K562 (cell line): Measurements from ENCODE around the gene PITRM1. TPM values are rescaled to one million over a fixed set of nuclear protein-coding genes. Genes with fewer than 3 reads are reported as not detected.

Experiments used
- ATAC-seq: fragments of 200-7000 bp; cut with Tn5 transposase; 3 replicates; pipeline ENCODE4 v1.9.1; 2020; ENCODE audit warnings: moderate library complexity
- BruUV-seq: library from RNA; stranded (reverse); fragments of 400-500 nt; replicated peaks from 2 replicates; lab custom pipeline; 2021; lab: Mats Ljungman, UMichigan
- CTCF ChIA-PET: fragments of 300-600 bp; formaldehyde crosslinking; extraction: SDS; loops from one replicate; lab custom pipeline; 2021; ENCODE audit warnings: low intra/inter-chr PET ratio; lab: Yijun Ruan, JAX
- POLR2A ChIA-PET: fragments of 300-600, 350-650 bp; sonication (Branson Sonifier 250); formaldehyde crosslinking; extraction: SDS; loops from one replicate; lab custom pipeline; 2021; ENCODE audit warnings: antibody characterized with exemption, inconsistent platforms; lab: Yijun Ruan, JAX
- DNase-seq, 4 experiments: peaks; one replicate each; pipeline versions ENCODE4 v3.0.0 to v3.0.0-alpha.2; 2011 to 2018; ENCODE audit warnings: low spot score in 3 of 4, mixed read lengths in 3 of 4; ENCODE audit errors: extremely low read depth in 1 of 4
- FAIRE-seq: peaks from 2 replicates; lab custom pipeline; 2011; peaks lifted over from hg19 to GRCh38; lab: Jason Lieb, UNC
- H2AFZ ChIP-seq: 2 replicates; pipeline ENCODE4 v1.6.0; 2011; ENCODE audit warnings: low read depth, low read length, control low read depth, inconsistent platforms
- H3K27ac ChIP-seq: fragments of 200-600 bp; 3 replicates; pipeline ENCODE4 v1.8.0; 2011; ENCODE audit warnings: low read depth, mild to moderate bottlenecking, control low read depth, inconsistent platforms, low read length, moderate library complexity, mixed read lengths; ENCODE audit errors: extremely low read depth
- H3K27me3 ChIP-seq, 2 experiments: fragments of 300-600 bp in 1 of 2; 2 replicates in 1 of 2; 3 replicates in 1 of 2; pipeline versions ENCODE4 v1.6.0 to v1.8.0; 2011; ENCODE audit warnings: inconsistent platforms in 2 of 2, low read length in 2 of 2, mild to moderate bottlenecking in 1 of 2, mixed read lengths in 1 of 2, moderate library complexity in 1 of 2; ENCODE audit not compliant: control insufficient read depth in 2 of 2, insufficient read depth in 2 of 2
- H3K36me3 ChIP-seq: fragments of 300-600 bp; 3 replicates; pipeline ENCODE4 v1.8.0; 2011; ENCODE audit warnings: mild to moderate bottlenecking, low read length, inconsistent platforms; ENCODE audit not compliant: control insufficient read depth, insufficient read depth
- H3K4me1 ChIP-seq, 2 experiments: fragments of 200-600 bp in 1 of 2; replicated peaks in 1 of 2; 2 replicates in 1 of 2; 3 replicates in 1 of 2; pipeline versions ENCODE4 v1.5.1 to v1.8.0; 2011; ENCODE audit warnings: inconsistent platforms in 2 of 2, low read length in 2 of 2, mild to moderate bottlenecking in 1 of 2, mixed read lengths in 1 of 2, moderate library complexity in 1 of 2; ENCODE audit not compliant: control insufficient read depth in 2 of 2, insufficient read depth in 2 of 2
- H3K4me2 ChIP-seq: 2 replicates; pipeline ENCODE4 v1.6.1; 2011; ENCODE audit warnings: low read length, control low read depth, inconsistent platforms, mixed read lengths; ENCODE audit not compliant: insufficient read depth
- H3K4me3 ChIP-seq: fragments of 200-600 bp; sonication (generic), shearing (Covaris generic); 2 replicates; pipeline ENCODE4 v1.5.1; 2016; ENCODE audit warnings: control low read depth, inconsistent platforms
- H3K79me2 ChIP-seq: fragments of 200-600 bp; 3 replicates; pipeline ENCODE4 v1.8.0; 2011; ENCODE audit warnings: low read length, inconsistent platforms; ENCODE audit not compliant: control insufficient read depth, insufficient read depth
- H3K9ac ChIP-seq, 2 experiments: 2 replicates each; pipeline versions ENCODE4 v1.6.0 to v1.6.1; 2011; ENCODE audit warnings: low read depth in 2 of 2, low read length in 2 of 2, control low read depth in 1 of 2, inconsistent platforms in 1 of 2, mild to moderate bottlenecking in 1 of 2, mixed read lengths in 1 of 2; ENCODE audit not compliant: insufficient read depth in 1 of 2
- H3K9me1 ChIP-seq: one replicate; pipeline ENCODE4 v1.6.0; 2011; ENCODE audit warnings: inconsistent platforms, mild to moderate bottlenecking, low read length, moderate library complexity; ENCODE audit not compliant: control insufficient read depth, insufficient read depth
- H3K9me3 ChIP-seq: replicated peaks from 2 replicates; pipeline ENCODE4 v1.5.1; 2011; ENCODE audit warnings: low read depth, low read length, inconsistent platforms; ENCODE audit not compliant: control insufficient read depth, insufficient read depth
- H4K20me1 ChIP-seq: replicated peaks from 2 replicates; pipeline ENCODE4 v1.6.1; 2011; ENCODE audit warnings: low read length, inconsistent platforms, mixed read lengths; ENCODE audit not compliant: control insufficient read depth, insufficient read depth
- HEY1 ChIP-seq: fragments of 250-450 bp; sonication (Bioruptor Pico); IDR thresholded peaks from 2 replicates; pipeline ENCODE4 v1.5.0; 2020; ENCODE audit warnings: mild to moderate bottlenecking, moderate library complexity, borderline replicate concordance
- IFI16 ChIP-seq: fragments of 250-450 bp; sonication (Bioruptor Pico); IDR thresholded peaks from 2 replicates; pipeline ENCODE4 v2.1.2; 2022; ENCODE audit warnings: mild to moderate bottlenecking, inconsistent platforms
- MYBL2 ChIP-seq, 2 experiments: fragments of 450-650 bp in 1 of 2; sonication (generic) in 1 of 2; formaldehyde crosslinking in 1 of 2; IDR thresholded peaks; 2 replicates each; pipeline versions ENCODE4 v1.6.1 to v1.8.1; 2017 to 2022; ENCODE audit warnings: borderline replicate concordance in 1 of 2, inconsistent platforms in 1 of 2, low read depth in 1 of 2, mild to moderate bottlenecking in 1 of 2, missing genetic modification reagents in 1 of 2, moderate library complexity in 1 of 2
- PCBP2 ChIP-seq: fragments of 200-400 bp; formaldehyde crosslinking; IDR thresholded peaks from 2 replicates; pipeline ENCODE4 v1.6.1; 2018; ENCODE audit warnings: low read length, low read depth, mild to moderate bottlenecking, moderate library complexity; ENCODE audit not compliant: poor library complexity, severe bottlenecking
- RB1 ChIP-seq: fragments of 450-650 bp; IDR thresholded peaks from 2 replicates; pipeline ENCODE4 v1.6.1; 2017; ENCODE audit warnings: low read depth, mild to moderate bottlenecking
- SMARCB1 ChIP-seq: IDR thresholded peaks from 2 replicates; pipeline ENCODE4 v1.6.1; 2011; ENCODE audit warnings: improper control_type of control experiment, low read depth; ENCODE audit not compliant: insufficient read length
- SRSF1 ChIP-seq: fragments of 200-400 bp; formaldehyde crosslinking; IDR thresholded peaks from 2 replicates; pipeline ENCODE4 v1.6.1; 2017; ENCODE audit warnings: mild to moderate bottlenecking, low read depth, low read length, moderate library complexity
- TRIM25 ChIP-seq: fragments of 450-650 bp; IDR thresholded peaks from 2 replicates; pipeline ENCODE4 v1.7.0; 2016; ENCODE audit warnings: borderline replicate concordance
- ZBED1 ChIP-seq: IDR thresholded peaks from 2 replicates; pipeline ENCODE4 v1.6.1; 2014
- ZNF253 ChIP-seq: fragments of 250-450 bp; sonication (Bioruptor Pico); conservative IDR thresholded peaks from 2 replicates; pipeline ENCODE4 v1.6.1; 2021; ENCODE audit warnings: mild to moderate bottlenecking
- ZNF668 ChIP-seq: fragments of 250-450 bp; sonication (Bioruptor Pico); IDR thresholded peaks from 2 replicates; pipeline ENCODE4 v1.8.0; 2022; ENCODE audit warnings: mild to moderate bottlenecking, inconsistent platforms
- WGBS: fragments of 100-300 bp; shearing (Covaris generic); methylation state at CpG from one replicate; pipeline ENCODE4 v1.1.6; 2016; ENCODE audit warnings: low coverage, mixed read lengths; ENCODE audit not compliant: insufficient coverage; ENCODE audit errors: missing lambda C conversion rate; 5-methylcytosine and 5-hydroxymethylcytosine counted together
- in situ Hi-C: fragments of 300-500 bp; cut with MboI; formaldehyde crosslinking; loops from 4 replicates; pipeline ENCODE4 v1.15.0; 2018; ENCODE audit warnings: inconsistent platforms, mixed read lengths
- intact Hi-C: fragments of 100-400 bp; cut with micrococcal nuclease; formaldehyde crosslinking; loops from 2 replicates; pipeline ENCODE4 v1.14.2; 2022
- polyA plus RNA-seq, 8 experiments: library from polyadenylated mRNA; depleted of rRNA in 4 of 8; stranded (reverse) in 5 of 8; unstranded in 3 of 8; fragments of >200 nt; fragmentation: Nextera tagmentation in 2 of 8; fragmentation: Illumina TruSeq in 1 of 8; extraction: Ambion mirVana in 2 of 8; extraction: Trizol in 1 of 8; gene quantifications; 2 replicates each; pipeline versions ENCODE4 v1.2.1 to v1.2.3, GENCODE V29; 2011 to 2014; ENCODE audit warnings: inconsistent platforms in 1 of 8, missing spikeins in 1 of 8
- total RNA-seq, 7 experiments: library from RNA; depleted of rRNA in 6 of 7; stranded (reverse); fragments of >200 nt in 6 of 7; fragmentation: Illumina TruSeq in 2 of 7; extraction: Trizol in 2 of 7; gene quantifications; 2 replicates each; pipeline versions ENCODE4 v1.2.1 to v1.2.3, GENCODE V29; 2011 to 2021; ENCODE audit warnings: low replicate concordance in 1 of 7

PITRM1 gene
- total and polyA plus RNA-seq, 9 of the 15 experiments (the other 6 are each of a cell fraction or from before 2014, with no cell fraction given), result 21.1 to 70.4 (median 39.7) TPM

- Histone ChIP-seq H2AFZ (no peak overlapping the region), H3K36me3 (no peaks in the 10 kb centered on the region), H3K4me3 (no peak overlapping the region), H3K9me1 (no peaks in the 10 kb centered on the region), H3K79me2 (no peaks in the 10 kb centered on the region), H3K27ac (no peak overlapping the region), H3K27me3 (peaks cover 34 to 61% of the 10 kb centered on the region in 2 experiments), H3K9ac (no peak overlapping the region), H3K4me2 (no peak overlapping the region), H3K9me3 (no peaks in the 10 kb centered on the region), H4K20me1 (peaks cover 8% of the 10 kb centered on the region; the same call in 1 of the 2 replicates), H3K4me1 (peaks cover 0 to 8% of the 10 kb centered on the region in 2 experiments; a peak in 3 of 5 replicates)
- WGBS, result 1% methylated on average over 7 of the region's 8 CpGs
- in situ Hi-C loops (loop anchor here (25.0 kb wide), 1 partner anchor 1561 kb away; no protein-coding TSS in a partner anchor), intact Hi-C loops (no loop called here)
- DNase-seq (no peak), FAIRE-seq (no peak), ATAC-seq (no peak)
- BruUV-seq, result no TSS peak
- CTCF ChIA-PET, result no interaction called here
- POLR2A ChIA-PET, result no interaction called here
- TF ChIP-seq ZNF668, result no peak
Observed at GRCh38 chr10:3201796-3202195, 29.2 kb upstream of the PITRM1 start.

- peaks cover 0 to 8% of the 10 kb centered on the region in 2 experiments; a peak in 2 of 5 replicates for H3K4me1 ChIP-seq
- no peak overlapping the region for H3K27ac ChIP-seq
- DNase-seq, result no peak
- in situ Hi-C loops, result no loop called here
- H3K27me3 ChIP-seq, result peaks cover 38 to 69% of the 10 kb centered on the region in 2 experiments
- TF ChIP-seq IFI16 (CRISPR knock-in tag) (no peak), HEY1 (CRISPR knock-in tag) (no peak), SMARCB1 (no peak), MYBL2 (IDR thresholded peaks at IDR 0.05; ENCODE audit: low read depth) (no peak), MYBL2 (CRISPR knock-in tag; IDR thresholded peaks at IDR 0.05; ENCODE audit: borderline replicate concordance) (no peak), RB1 (no peak), SRSF1 (no peak), ZNF253 (CRISPR knock-in tag) (no peak), PCBP2 (no peak), TRIM25 (no peak), ZBED1 (no peak)
- TF ChIP-seq, all 486 proteins: peak for 0
- FAIRE-seq (no peak), ATAC-seq (no peak)
- H3K9ac ChIP-seq, result no peak overlapping the region; a peak in 1 of 4 replicates
- no peak overlapping the region for H3K4me3 ChIP-seq
- H4K20me1 ChIP-seq, result peaks cover 8% of the 10 kb centered on the region; the same call in 1 of the 2 replicates
- no peak overlapping the region for H3K4me2 ChIP-seq
- no TSS peak for BruUV-seq
- no peaks in the 10 kb centered on the region for H3K36me3 ChIP-seq
- H3K9me1 ChIP-seq, result no peaks in the 10 kb centered on the region
- CTCF ChIA-PET, result no interaction called here
- no peaks in the 10 kb centered on the region for H3K79me2 ChIP-seq
- H2AFZ ChIP-seq, result no peak overlapping the region
- H3K9me3 ChIP-seq, result no peaks in the 10 kb centered on the region
- WGBS, result under 1% methylated on average over 9 of the region's 9 CpGs
- intact Hi-C loops, result loop anchor here (5.0 kb wide), 3 partner anchors 38 to 1568 kb away; no protein-coding TSS in a partner anchor
- POLR2A ChIA-PET, result no interaction called here
Observed at GRCh38 chr10:3199488-3199887, 26.9 kb upstream of the PITRM1 start.
